Prostate gland (tissue), 2 donors: ENCODE measurements around the gene PBX3. TPM values are rescaled to one million over a fixed set of nuclear protein-coding genes. Genes with fewer than 3 reads are reported as not detected.

ENCODE experiments used
- DNase-seq: peaks from one replicate; pipeline ENCODE4 v3.0.0-alpha.2; 2019; ENCODE audit warnings: low spot score
- H3K27ac ChIP-seq, 2 donors: fragments of 200-600 bp; sonication (generic); 2 replicates each; pipeline ENCODE4 v1.5.1; 2017 to 2019
- H3K27me3 ChIP-seq: fragments of 200-600 bp; sonication (generic); replicated peaks from 2 replicates; pipeline ENCODE4 v1.5.1; 2019; ENCODE audit not compliant: insufficient read depth
- H3K36me3 ChIP-seq, 2 donors: fragments of 200-600 bp; sonication (generic); 1 replicate in 1 of 2; 2 replicates in 1 of 2; pipeline versions ENCODE4 v1.5.1 to v1.8.1; 2017 to 2019
- H3K4me1 ChIP-seq: fragments of 200-600 bp; sonication (generic); replicated peaks from 2 replicates; pipeline ENCODE4 v1.5.1; 2019
- H3K4me3 ChIP-seq, 2 donors: fragments of 200-600 bp; sonication (generic); 2 replicates each; pipeline ENCODE4 v1.5.1; 2017 to 2019
- H3K9me3 ChIP-seq: fragments of 200-600 bp; sonication (generic); 2 replicates; pipeline ENCODE4 v1.5.1; 2017
- CTCF ChIP-seq, 4 experiments: fragments of 200-600 bp in 2 of 4; fragments of 450-650 bp in 2 of 4; sonication (generic) in 2 of 4; IDR thresholded peaks; 1 replicate in 3 of 4; 2 replicates in 1 of 4; pipeline ENCODE4 v1.5.1; 2016 to 2019; ENCODE audit warnings: antibody characterized with exemption in 4 of 4, mild to moderate bottlenecking in 2 of 4, moderate library complexity in 2 of 4
- POLR2A ChIP-seq: fragments of 450-650 bp; IDR thresholded peaks from one replicate; pipeline ENCODE4 v1.6.1; 2016; ENCODE audit warnings: antibody characterized with exemption, mild to moderate bottlenecking
- POLR2AphosphoS5 ChIP-seq: sonication (generic); formaldehyde crosslinking; IDR thresholded peaks from one replicate; pipeline ENCODE4 v1.6.1; 2017; ENCODE audit warnings: antibody characterized with exemption
- WGBS: methylation state at CpG from one replicate; pipeline ENCODE4 v1.1.5; 2018; 5-methylcytosine and 5-hydroxymethylcytosine counted together
- intact Hi-C: fragments of 100-400 bp; cut with DNase I; formaldehyde crosslinking; loops from one replicate; pipeline ENCODE4 v1.14.2; 2022
- total RNA-seq, 2 donors: library from RNA; depleted of rRNA; stranded (reverse); fragments of >200 nt; gene quantifications; one replicate each; pipeline ENCODE4 v1.1.0, GENCODE V29; 2016

PBX3 gene
- total RNA-seq, 2 donors from 2014 or later: 48.5 to 77.6 TPM

GRCh38 chr9:125919565-125919964, 172.4 kb downstream of the PBX3 start:
- no peaks in the 10 kb centered on the region for H3K4me1 ChIP-seq
- no peak for DNase-seq
- H3K27me3 ChIP-seq: no peaks in the 10 kb centered on the region
- intact Hi-C loops: no loop called here
- TF ChIP-seq POLR2AphosphoS5 (no peak), POLR2A (no peak), CTCF (IDR thresholded peaks at IDR 0.05) (no peak)
- no peaks in the 10 kb centered on the region for H3K9me3 ChIP-seq
- no peak overlapping the region for H3K27ac ChIP-seq
- no peaks in the 10 kb centered on the region for H3K36me3 ChIP-seq
- no peak overlapping the region for H3K4me3 ChIP-seq

- Histone ChIP-seq H3K9me3 (no peaks in the 10 kb centered on the region), H3K27me3 (no peaks in the 10 kb centered on the region), H3K4me1 (no peaks in the 10 kb centered on the region), H3K36me3 (no peaks in the 10 kb centered on the region), H3K4me3 (no peak overlapping the region), H3K27ac (no peak overlapping the region)
- TF ChIP-seq CTCF (IDR thresholded peaks at IDR 0.05) (no peak), POLR2AphosphoS5 (no peak), POLR2A (no peak)
- WGBS: 81% methylated on average over 2 of the region's 2 CpGs
- no peak for DNase-seq
- intact Hi-C loops: no loop called here
These were observed 173.2 kb downstream of the PBX3 start for GRCh38 chr9:125920402-125920801.

- H3K36me3 ChIP-seq: no peaks in the 10 kb centered on the region
- intact Hi-C loops: no loop called here
- no peak overlapping the region for H3K27ac ChIP-seq
- no peaks in the 10 kb centered on the region for H3K9me3 ChIP-seq
- TF ChIP-seq POLR2A (no peak), POLR2AphosphoS5 (no peak), CTCF (IDR thresholded peaks at IDR 0.05) (no peak)
- 71% methylated on average over 1 of the region's 1 CpG for WGBS
- no peak for DNase-seq
- no peaks in the 10 kb centered on the region for H3K27me3 ChIP-seq
- no peaks in the 10 kb centered on the region for H3K4me1 ChIP-seq
- H3K4me3 ChIP-seq: no peak overlapping the region
These were observed 175.7 kb downstream of the PBX3 start for GRCh38 chr9:125922854-125923253.

GRCh38 chr9:125924351-125924750, 177.2 kb downstream of the PBX3 start:
- no peaks in the 10 kb centered on the region for H3K4me1 ChIP-seq
- H3K9me3 ChIP-seq: no peaks in the 10 kb centered on the region
- no peak overlapping the region for H3K27ac ChIP-seq
- no peaks in the 10 kb centered on the region for H3K27me3 ChIP-seq
- 95% methylated on average over 4 of the region's 4 CpGs for WGBS
- no peak for DNase-seq
- H3K4me3 ChIP-seq: no peak overlapping the region
- H3K36me3 ChIP-seq: no peaks in the 10 kb centered on the region
- intact Hi-C loops: no loop called here
- TF ChIP-seq POLR2A: no peak
- no peak for TF ChIP-seq POLR2AphosphoS5
- no peak for TF ChIP-seq CTCF (IDR thresholded peaks at IDR 0.05)

GRCh38 chr9:125926936-125927335, 179.8 kb downstream of the PBX3 start:
- no peak overlapping the region for H3K4me3 ChIP-seq
- 96% methylated on average over 1 of the region's 1 CpG for WGBS
- no peaks in the 10 kb centered on the region for H3K4me1 ChIP-seq
- no peaks in the 10 kb centered on the region for H3K36me3 ChIP-seq
- DNase-seq: no peak
- no peak overlapping the region for H3K27ac ChIP-seq
- TF ChIP-seq CTCF (IDR thresholded peaks at IDR 0.05) (no peak), POLR2A (no peak), POLR2AphosphoS5 (no peak)
- H3K9me3 ChIP-seq: no peaks in the 10 kb centered on the region
- H3K27me3 ChIP-seq: no peaks in the 10 kb centered on the region
- intact Hi-C loops: no loop called here
